Retinal pigment epithelial cell (primary cell): Measurements from ENCODE around the gene ZNF230.
A peak's percentile ranks its signal among the peaks of the same experiment; 100 is the strongest.

Source experiments
- DNase-seq: peaks from one replicate; pipeline ENCODE4 v3.0.0-alpha.2; 2010; ENCODE audit warnings: low read depth
- H3K4me3 ChIP-seq: 2 replicates; pipeline ENCODE4 v1.5.1; 2011; ENCODE audit warnings: mild to moderate bottlenecking, low read length, control low read depth, moderate library complexity
- CTCF ChIP-seq: conservative IDR thresholded peaks from 2 replicates; pipeline ENCODE4 v1.5.1; 2011; ENCODE audit warnings: low read depth, low read length, control low read depth, inconsistent platforms

Gene ZNF230

GRCh38 chr19:44002566-44003460, at the start of gene ZNF230:
Gene ZNF230, plus strand, starts transcription at chr19:44002957. Its CDS starts 4,122 bp downstream, at chr19:44007079.
- peak within 1 kb of the TSS; percentile 98 for H3K4me3 ChIP-seq
- peak; percentile 86 for DNase-seq
- no peak for TF ChIP-seq CTCF

- no peak for TF ChIP-seq CTCF
- DNase-seq = no peak
- no peak overlapping the region for H3K4me3 ChIP-seq
Observed at GRCh38 chr19:43956827-43957226, 45.9 kb upstream of the ZNF230 start.

GRCh38 chr19:43957891-43958290, 44.9 kb upstream of the ZNF230 start:
- DNase-seq = no peak
- H3K4me3 ChIP-seq = no peak overlapping the region
- TF ChIP-seq CTCF = no peak

GRCh38 chr19:43960411-43960810, 42.3 kb upstream of the ZNF230 start:
- no peak for DNase-seq
- no peak for TF ChIP-seq CTCF
- H3K4me3 ChIP-seq = no peak overlapping the region

GRCh38 chr19:43966079-43966694, 36.6 kb upstream of the ZNF230 start:
- no peak for DNase-seq
- TF ChIP-seq CTCF = no peak
- H3K4me3 ChIP-seq = no peak overlapping the region

GRCh38 chr19:43976732-43977131, 26.0 kb upstream of the ZNF230 start:
- DNase-seq = no peak
- TF ChIP-seq CTCF = no peak
- H3K4me3 ChIP-seq = no peak overlapping the region

GRCh38 chr19:43983544-43983911, 19.2 kb upstream of the ZNF230 start:
- peak overlapping the region; percentile 93 for H3K4me3 ChIP-seq
- no peak for TF ChIP-seq CTCF
- no peak for DNase-seq
